GM12878 (cell line): ENCODE measurements around the gene PRR7. TPM values are rescaled to one million over a fixed set of nuclear protein-coding genes. Genes with fewer than 3 reads are reported as not detected.
A peak's percentile ranks its signal among the peaks of the same experiment; 100 is the strongest.

ENCODE experiments used
- ATAC-seq: fragments of 200-7000 bp; cut with Tn5 transposase; 3 replicates; pipeline ENCODE4 v1.9.1; 2020; ENCODE audit warnings: mild to moderate bottlenecking, moderate library complexity
- Bru-seq: library from RNA; stranded (reverse); fragments of 400-500 nt; gene quantifications from one replicate; lab custom pipeline; 2021; lab: Mats Ljungman, UMichigan
- BruChase-seq, 2 experiments: library from RNA; stranded (reverse); fragments of 400-500 nt; gene quantifications; one replicate each; lab custom pipeline; 2021; lab: Mats Ljungman, UMichigan
- BruUV-seq: library from RNA; stranded (reverse); fragments of 400-500 nt; replicated peaks from 2 replicates; lab custom pipeline; 2021; lab: Mats Ljungman, UMichigan
- CTCF ChIA-PET: fragments of 300-600 bp; sonication (Branson Sonifier 250); formaldehyde crosslinking; extraction: SDS; loops from one replicate; lab custom pipeline; 2021; ENCODE audit warnings: inconsistent platforms; lab: Yijun Ruan, JAX
- POLR2A ChIA-PET: fragments of 350-600 bp; formaldehyde crosslinking; extraction: SDS; loops from one replicate; lab custom pipeline; 2021; ENCODE audit warnings: inconsistent platforms; lab: Charles Lee
- RAD21 ChIA-PET: fragments of 300-600 bp; sonication (Branson Sonifier 250); formaldehyde crosslinking; loops from one replicate; lab custom pipeline; 2023; ENCODE audit warnings: antibody characterized with exemption; ENCODE audit not compliant: unreplicated experiment; lab: Charles Lee
- SMC1A ChIA-PET: fragments of 300-600 bp; sonication (Branson Sonifier 250); formaldehyde crosslinking; loops from one replicate; lab custom pipeline; 2023; ENCODE audit not compliant: unreplicated experiment, uncharacterized antibody; lab: Charles Lee
- DNase-seq: peaks from one replicate; pipeline ENCODE4 v3.0.0-alpha.2; 2011; ENCODE audit warnings: low read depth, low spot score
- FAIRE-seq: peaks from 3 replicates; lab custom pipeline; 2011; peaks lifted over from hg19 to GRCh38; lab: Jason Lieb, UNC
- H2AFZ ChIP-seq: 2 replicates; pipeline ENCODE4 v1.6.0; 2011; ENCODE audit warnings: low read depth, low read length, control low read depth; ENCODE audit not compliant: control insufficient read depth
- H3K27ac ChIP-seq: 2 replicates; pipeline ENCODE4 v1.5.1; 2011; ENCODE audit warnings: control low read depth; ENCODE audit not compliant: control insufficient read depth, insufficient read depth
- H3K27me3 ChIP-seq, 2 experiments: replicated peaks in 1 of 2; 2 replicates each; pipeline versions ENCODE4 v1.6.0 to v1.6.1; 2011; ENCODE audit warnings: low read length in 1 of 2; ENCODE audit not compliant: control insufficient read depth in 2 of 2, insufficient read depth in 2 of 2
- H3K36me3 ChIP-seq, 2 experiments: 2 replicates each; pipeline ENCODE4 v1.5.1; 2011; ENCODE audit warnings: low read length in 1 of 2; ENCODE audit not compliant: control insufficient read depth in 2 of 2, insufficient read depth in 2 of 2
- H3K4me1 ChIP-seq: 2 replicates; pipeline ENCODE4 v1.6.1; 2011; ENCODE audit warnings: mild to moderate bottlenecking, low read length, moderate library complexity, mixed read lengths; ENCODE audit not compliant: control insufficient read depth, insufficient read depth
- H3K4me2 ChIP-seq: 2 replicates; pipeline ENCODE4 v1.6.0; 2011; ENCODE audit warnings: control low read depth; ENCODE audit not compliant: control insufficient read depth, insufficient read depth
- H3K4me3 ChIP-seq: fragments of 200-600 bp; sonication (generic); 2 replicates; pipeline ENCODE4 v1.5.1; 2016
- H3K79me2 ChIP-seq: 2 replicates; pipeline ENCODE4 v1.6.0; 2011; ENCODE audit warnings: low read length; ENCODE audit not compliant: control insufficient read depth, insufficient read depth
- H3K9ac ChIP-seq: 2 replicates; pipeline ENCODE4 v1.8.0; 2011; ENCODE audit warnings: low read length, control low read depth, mixed read lengths; ENCODE audit not compliant: control insufficient read depth, insufficient read depth
- H3K9me3 ChIP-seq: replicated peaks from 3 replicates; pipeline ENCODE4 v1.5.1; 2011; ENCODE audit warnings: mild to moderate bottlenecking, low read length; ENCODE audit not compliant: control insufficient read depth, insufficient read depth
- H4K20me1 ChIP-seq: 2 replicates; pipeline ENCODE4 v1.6.0; 2011; ENCODE audit not compliant: control insufficient read depth, insufficient read depth
- ATF2 ChIP-seq: IDR thresholded peaks from 2 replicates; pipeline ENCODE4 v1.6.1; 2012; ENCODE audit warnings: low read length, inconsistent platforms
- ATF3 ChIP-seq: IDR thresholded peaks from 2 replicates; pipeline ENCODE4 v1.6.1; 2011; ENCODE audit warnings: low read depth, mild to moderate bottlenecking, low read length, moderate library complexity, borderline replicate concordance; ENCODE audit errors: extremely low read depth
- E2F4 ChIP-seq: IDR thresholded peaks from 2 replicates; pipeline ENCODE4 v1.6.1; 2012; ENCODE audit warnings: low read depth, low read length, improper control_type of control experiment
- HDAC2 ChIP-seq: fragments of 200-600 bp; sonication (generic); IDR thresholded peaks from 2 replicates; pipeline ENCODE4 v1.6.1; 2017
- MYB ChIP-seq: fragments of 150-350 bp; IDR thresholded peaks from 2 replicates; pipeline ENCODE4 v1.6.1; 2014; ENCODE audit warnings: mild to moderate bottlenecking, low read depth, low read length, borderline replicate concordance
- NFIC ChIP-seq: IDR thresholded peaks from 2 replicates; pipeline ENCODE4 v1.6.1; 2012; ENCODE audit warnings: low read depth, mild to moderate bottlenecking, inconsistent platforms, low read length, moderate library complexity
- RFX5 ChIP-seq: IDR thresholded peaks from 2 replicates; pipeline ENCODE4 v1.6.1; 2011; ENCODE audit warnings: low read depth, low read length, improper control_type of control experiment
- WGBS: methylation state at CpG from one replicate; pipeline ENCODE4 v1.1.6; 2016; ENCODE audit warnings: low lambda C conversion rate; ENCODE audit not compliant: insufficient replicate concordance, insufficient coverage; ENCODE audit errors: missing lambda C conversion rate; 5-methylcytosine and 5-hydroxymethylcytosine counted together
- in situ Hi-C: fragments of 300-500 bp; cut with MboI; formaldehyde crosslinking; loops from 9 replicates; pipeline ENCODE4 v1.14.3; 2018; ENCODE audit warnings: mixed read lengths
- intact Hi-C: fragments of 100-400 bp; cut with micrococcal nuclease; formaldehyde crosslinking; loops from one replicate; pipeline ENCODE4 v1.14.2; 2022; ENCODE audit not compliant: unreplicated experiment
- long read RNA-seq, 2 experiments: library from polyadenylated mRNA; unstranded; transcript quantifications; one replicate each; pipeline ENCODE4 v2.0.0, GENCODE V29; 2019 to 2020
- polyA minus RNA-seq, 3 experiments: library from RNA; depleted of rRNA, polyadenylated mRNA; stranded (reverse); fragments of >200 nt; gene quantifications; 2 replicates each; pipeline ENCODE4 v1.2.3, GENCODE V29; 2011
- polyA plus RNA-seq, 11 experiments: library from polyadenylated mRNA; depleted of rRNA in 4 of 11; unstranded in 6 of 11; stranded (reverse) in 5 of 11; fragments of >200 nt; fragmentation: Nextera tagmentation in 4 of 11; fragmentation: Illumina TruSeq in 1 of 11; extraction: Ambion mirVana in 4 of 11; extraction: Trizol in 1 of 11; gene quantifications; 1 replicate in 1 of 11; 2 replicates in 10 of 11; pipeline versions ENCODE4 v1.2.1 to v1.2.3, GENCODE V29; 2011 to 2016; ENCODE audit warnings: inconsistent platforms in 2 of 11, missing spikeins in 2 of 11, low read depth in 1 of 11
- total RNA-seq, 4 experiments: library from RNA; depleted of rRNA in 3 of 4; stranded (reverse); fragments of >200 nt in 3 of 4; fragmentation: Illumina TruSeq in 1 of 4; extraction: Trizol in 1 of 4; gene quantifications; 2 replicates each; pipeline versions ENCODE4 v1.2.1 to v1.2.3, GENCODE V29; 2013 to 2021
- TF ChIP-seq, protein P1 (sequence below): IDR thresholded peaks from 2 replicates; pipeline ENCODE4 v1.6.1; 2012; ENCODE audit warnings: improper control_type of control experiment, low read depth, low read length; ENCODE audit not compliant: insufficient replicate concordance

Gene PRR7
- 20.9 and 22.0 TPM in 2 replicates for total RNA-seq (2013; cell fraction: nucleolus; rRNA removed)
- total RNA-seq (2014; rRNA removed) (12.0 and 15.3 TPM in 2 replicates), total RNA-seq (2014; rRNA removed; fragmentation: Illumina TruSeq; extraction: Trizol) (0.40 and 0.60 TPM in 2 replicates), total RNA-seq (2021) (15.7 and 15.9 TPM in 2 replicates), polyA plus RNA-seq (2011; rRNA removed) (0.89 and 3.9 TPM in 2 replicates), polyA plus RNA-seq (2014; fragmentation: Illumina TruSeq; extraction: Trizol) (0.09 TPM in 1 of 2 replicates, not detected in the other), polyA plus RNA-seq (2014; fragmentation: Nextera tagmentation; extraction: Ambion mirVana) (not detected), polyA plus RNA-seq (2014; rRNA removed) (18.8 and 21.0 TPM in 2 replicates), polyA plus RNA-seq (2016; fragmentation: Nextera tagmentation; extraction: Ambion mirVana) (1 to 10 TPM; 4.6 TPM), polyA minus RNA-seq (2011; rRNA and poly(A)+ RNA removed) (0.44 and 2.4 TPM in 2 replicates), Bru-seq, nascent RNA (percentile 69 among the genes with signal in this experiment), BruChase-seq, experiment 1, labeled RNA remaining after a 6-hour chase (percentile 72 among the genes with signal in this experiment), BruChase-seq, experiment 2, labeled RNA remaining after a 2-hour chase (percentile 72 among the genes with signal in this experiment)
- polyA plus RNA-seq (2011; ENCODE audit: low read depth), result 0.67 TPM
- 13.3 and 32.6 TPM in 2 replicates for polyA plus RNA-seq (2011; cell fraction: cytosol; rRNA removed)
- 26.2 and 34.2 TPM in 2 replicates for polyA plus RNA-seq (2011; cell fraction: nucleus; rRNA removed)
- 5.0 and 10.6 TPM in 2 replicates for polyA plus RNA-seq (2012)
- polyA minus RNA-seq (2011; cell fraction: cytosol; rRNA and poly(A)+ RNA removed), result 5.6 and 7.6 TPM in 2 replicates
- 6.2 and 11.8 TPM in 2 replicates for polyA minus RNA-seq (2011; cell fraction: nucleus; rRNA and poly(A)+ RNA removed)
- long read RNA-seq, experiment 1, partial matches to known transcripts, result 10 of 14 reads
- long read RNA-seq, experiment 1, other reads (novel, unspliced or antisense), result 2 of 14 reads
- long read RNA-seq, experiment 2, partial matches to known transcripts, result 2 of 3 reads
- long read RNA-seq, experiment 2, other reads (novel, unspliced or antisense), result 1 of 3 reads

GRCh38 chr5:177446200-177447065, at the start of gene PRR7:
Gene PRR7, plus strand, starts transcription at chr5:177446814. Its CDS starts 8,254 bp downstream, at chr5:177455068.
- peak; percentile 55 for ATAC-seq
- Histone ChIP-seq H3K36me3 (peaks cover 0 to 3% of the 10 kb centered on the region in 2 experiments; a peak in 3 of 4 replicates), H3K27ac (peak within 1 kb of the TSS; percentile 79), H2AFZ (peak within 1 kb of the TSS; percentile 63), H4K20me1 (no peaks in the 10 kb centered on the region), H3K79me2 (peaks cover 14% of the 10 kb centered on the region), H3K4me2 (peak within 1 kb of the TSS; percentile 99), H3K27me3 (no peaks in the 10 kb centered on the region), H3K4me3 (peak within 1 kb of the TSS; percentile 78), H3K9ac (peak within 1 kb of the TSS; percentile 81), H3K4me1 (peaks cover 32% of the 10 kb centered on the region), H3K9me3 (no peaks in the 10 kb centered on the region)
- no TSS peak for BruUV-seq
- intact Hi-C loops, result no loop called here
- ChIA-PET SMC1A (interaction anchor here (0.6 to 7.4 kb wide), 10 partner anchors 9 to 91 kb away, joined by 3 to 105 read pairs (median 7); partner anchors contain the start of genes GRK6 and PFN3), POLR2A (interaction anchor here (0.6 to 13.6 kb wide), 10 partner anchors 7 to 82 kb away, joined by 3 to 358 read pairs (median 7); partner anchors contain the start of genes F12 and GRK6), CTCF (interaction anchor here (0.7 to 16.4 kb wide), 11 partner anchors 8 to 137 kb away, joined by 3 to 391 read pairs (median 4); partner anchors contain the start of genes GRK6 and PFN3), RAD21 (interaction anchor here (1.0 to 13.5 kb wide), 8 partner anchors 9 to 82 kb away, joined by 3 to 291 read pairs (median 14); partner anchors contain the start of genes GRK6 and PDLIM7)
- FAIRE-seq, result peak; percentile 68
- WGBS, result 1% methylated on average over 51 of the region's 89 CpGs
- DNase-seq, result no peak
- in situ Hi-C loops, result loop anchor here (5.0 kb wide), 1 partner anchor 129 kb away; no protein-coding TSS in a partner anchor
- TF ChIP-seq NFIC (no peak), ATF2 (no peak), RFX5 (no peak), E2F4 (no peak), ATF3 (no peak), MYB (no peak), HDAC2 (no peak)
- TF ChIP-seq, protein P1, sequence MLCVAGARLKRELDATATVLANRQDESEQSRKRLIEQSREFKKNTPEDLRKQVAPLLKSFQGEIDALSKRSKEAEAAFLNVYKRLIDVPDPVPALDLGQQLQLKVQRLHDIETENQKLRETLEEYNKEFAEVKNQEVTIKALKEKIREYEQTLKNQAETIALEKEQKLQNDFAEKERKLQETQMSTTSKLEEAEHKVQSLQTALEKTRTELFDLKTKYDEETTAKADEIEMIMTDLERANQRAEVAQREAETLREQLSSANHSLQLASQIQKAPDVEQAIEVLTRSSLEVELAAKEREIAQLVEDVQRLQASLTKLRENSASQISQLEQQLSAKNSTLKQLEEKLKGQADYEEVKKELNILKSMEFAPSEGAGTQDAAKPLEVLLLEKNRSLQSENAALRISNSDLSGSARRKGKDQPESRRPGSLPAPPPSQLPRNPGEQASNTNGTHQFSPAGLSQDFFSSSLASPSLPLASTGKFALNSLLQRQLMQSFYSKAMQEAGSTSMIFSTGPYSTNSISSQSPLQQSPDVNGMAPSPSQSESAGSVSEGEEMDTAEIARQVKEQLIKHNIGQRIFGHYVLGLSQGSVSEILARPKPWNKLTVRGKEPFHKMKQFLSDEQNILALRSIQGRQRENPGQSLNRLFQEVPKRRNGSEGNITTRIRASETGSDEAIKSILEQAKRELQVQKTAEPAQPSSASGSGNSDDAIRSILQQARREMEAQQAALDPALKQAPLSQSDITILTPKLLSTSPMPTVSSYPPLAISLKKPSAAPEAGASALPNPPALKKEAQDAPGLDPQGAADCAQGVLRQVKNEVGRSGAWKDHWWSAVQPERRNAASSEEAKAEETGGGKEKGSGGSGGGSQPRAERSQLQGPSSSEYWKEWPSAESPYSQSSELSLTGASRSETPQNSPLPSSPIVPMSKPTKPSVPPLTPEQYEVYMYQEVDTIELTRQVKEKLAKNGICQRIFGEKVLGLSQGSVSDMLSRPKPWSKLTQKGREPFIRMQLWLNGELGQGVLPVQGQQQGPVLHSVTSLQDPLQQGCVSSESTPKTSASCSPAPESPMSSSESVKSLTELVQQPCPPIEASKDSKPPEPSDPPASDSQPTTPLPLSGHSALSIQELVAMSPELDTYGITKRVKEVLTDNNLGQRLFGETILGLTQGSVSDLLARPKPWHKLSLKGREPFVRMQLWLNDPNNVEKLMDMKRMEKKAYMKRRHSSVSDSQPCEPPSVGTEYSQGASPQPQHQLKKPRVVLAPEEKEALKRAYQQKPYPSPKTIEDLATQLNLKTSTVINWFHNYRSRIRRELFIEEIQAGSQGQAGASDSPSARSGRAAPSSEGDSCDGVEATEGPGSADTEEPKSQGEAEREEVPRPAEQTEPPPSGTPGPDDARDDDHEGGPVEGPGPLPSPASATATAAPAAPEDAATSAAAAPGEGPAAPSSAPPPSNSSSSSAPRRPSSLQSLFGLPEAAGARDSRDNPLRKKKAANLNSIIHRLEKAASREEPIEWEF, result no peak
